Transverse colon (tissue), 4 donors: ENCODE measurements around the gene BTBD3. TPM values are rescaled to one million over a fixed set of nuclear protein-coding genes. Genes with fewer than 3 reads are reported as not detected.

Source experiments
- DNase-seq: peaks from one replicate; pipeline ENCODE4 v3.0.0-alpha.2; 2019
- H3K27ac ChIP-seq, 4 donors: fragments of 200-600 bp; sonication (generic); 2 replicates each; pipeline ENCODE4 v1.5.1; 2016 to 2018; ENCODE audit warnings: inconsistent platforms in 4 of 4
- H3K27me3 ChIP-seq: fragments of 200-600 bp; sonication (generic); 2 replicates; pipeline ENCODE4 v1.5.1; 2017; ENCODE audit warnings: inconsistent platforms
- H3K36me3 ChIP-seq, 4 donors: fragments of 200-600 bp; sonication (generic); 2 replicates each; pipeline ENCODE4 v1.5.1; 2017 to 2019; ENCODE audit warnings: inconsistent platforms in 4 of 4
- H3K4me1 ChIP-seq, 4 donors: fragments of 200-600 bp; sonication (generic); 2 replicates each; pipeline ENCODE4 v1.5.1; 2017 to 2020; ENCODE audit warnings: inconsistent platforms in 4 of 4
- H3K4me3 ChIP-seq, 4 donors: fragments of 200-600 bp; sonication (generic); 1 replicate in 1 of 4; 2 replicates in 3 of 4; pipeline versions ENCODE4 v1.5.1 to v1.6.1; 2017 to 2019; ENCODE audit warnings: inconsistent platforms in 4 of 4
- H3K9me3 ChIP-seq, 2 donors: fragments of 200-600 bp; sonication (generic); 2 replicates each; pipeline ENCODE4 v1.5.1; 2017 to 2019; ENCODE audit warnings: inconsistent platforms in 2 of 2
- CTCF ChIP-seq, 5 experiments: fragments of 200-600 bp in 3 of 5; fragments of 450-650 bp in 2 of 5; sonication (generic) in 3 of 5; IDR thresholded peaks; 1 replicate in 2 of 5; 2 replicates in 3 of 5; pipeline ENCODE4 v1.5.1; 2016 to 2017; ENCODE audit warnings: antibody characterized with exemption in 5 of 5, inconsistent platforms in 3 of 5, mild to moderate bottlenecking in 2 of 5, moderate library complexity in 1 of 5
- EP300 ChIP-seq: sonication (generic); formaldehyde crosslinking; IDR thresholded peaks from one replicate; pipeline ENCODE4 v1.6.1; 2017; ENCODE audit warnings: antibody characterized with exemption, low read depth
- POLR2A ChIP-seq: fragments of 450-650 bp; IDR thresholded peaks from one replicate; pipeline ENCODE4 v1.6.1; 2016; ENCODE audit warnings: antibody characterized with exemption, mild to moderate bottlenecking, moderate library complexity
- POLR2AphosphoS5 ChIP-seq, 3 donors: sonication (generic); formaldehyde crosslinking; IDR thresholded peaks; one replicate each; pipeline ENCODE4 v1.6.1; 2016; ENCODE audit warnings: antibody characterized with exemption in 3 of 3
- WGBS, 2 donors: methylation state at CpG; one replicate each; pipeline ENCODE4 v1.1.5; 2018; ENCODE audit warnings: low coverage in 1 of 2; 5-methylcytosine and 5-hydroxymethylcytosine counted together
- in situ Hi-C, 4 donors: fragments of 200-750 bp; cut with MboI; loops; one replicate each; pipeline versions ENCODE4 v1.15.0 to v1.15.1; 2017; ENCODE audit warnings: low sequenced_read_pairs in 3 of 4, low pct_ligation_motif_present in 1 of 4, low pct_unique_long_range_greater_than_20kb in 1 of 4
- intact Hi-C: fragments of 100-400 bp; cut with DNase I; formaldehyde crosslinking; loops from one replicate; pipeline ENCODE4 v1.15.1; 2023; ENCODE audit warnings: low total_unique reads
- total RNA-seq, 4 donors: library from RNA; depleted of rRNA; stranded (reverse); fragments of >200 nt; gene quantifications; one replicate each; pipeline ENCODE4 v1.1.0, GENCODE V29; 2016

BTBD3 gene
- total RNA-seq, 4 donors from 2014 or later = 37.2 to 66.8 (median 60.6) TPM

- intact Hi-C loops (no loop called here), in situ Hi-C loops (no loop called here)
- WGBS, 2 donors = 65 to 88% methylated on average over 24 of the region's 24 CpGs
- TF ChIP-seq CTCF (IDR thresholded peaks at IDR 0.05) (no peak), POLR2A (no peak), POLR2AphosphoS5 (IDR thresholded peaks at IDR 0.05) (no peak), EP300 (no peak)
- Histone ChIP-seq H3K27ac (no peak overlapping the region), H3K9me3 (no peaks in the 10 kb centered on the region), H3K4me3 (no peak overlapping the region), H3K36me3 (no peaks in the 10 kb centered on the region), H3K4me1 (no peaks in the 10 kb centered on the region), H3K27me3 (no peaks in the 10 kb centered on the region)
- no peak for DNase-seq
Observed at GRCh38 chr20:11958855-11959254, 41.2 kb downstream of the BTBD3 start.

- in situ Hi-C loops (no loop called here), intact Hi-C loops (no loop called here)
- H3K4me3 ChIP-seq = no peak overlapping the region
- no peak overlapping the region for H3K27ac ChIP-seq
- H3K9me3 ChIP-seq = no peaks in the 10 kb centered on the region
- no peaks in the 10 kb centered on the region for H3K27me3 ChIP-seq
- no peaks in the 10 kb centered on the region for H3K4me1 ChIP-seq
- no peak for DNase-seq
- TF ChIP-seq EP300 (no peak), CTCF (IDR thresholded peaks at IDR 0.05) (no peak), POLR2AphosphoS5 (IDR thresholded peaks at IDR 0.05) (no peak), POLR2A (no peak)
- WGBS, 2 donors = 85% methylated on average over 1 of the region's 1 CpG; no CpG with 5 or more reads in 1 of the 2 donors
- H3K36me3 ChIP-seq = no peaks in the 10 kb centered on the region
Observed at GRCh38 chr20:11965602-11966001, 47.9 kb downstream of the BTBD3 start.

- WGBS, 2 donors = 68% methylated on average over 3 of the region's 3 CpGs; no CpG with 5 or more reads in 1 of the 2 donors
- no peak for DNase-seq
- Histone ChIP-seq H3K4me3 (no peak overlapping the region), H3K36me3 (no peaks in the 10 kb centered on the region), H3K9me3 (no peaks in the 10 kb centered on the region), H3K27ac (no peak overlapping the region), H3K4me1 (no peaks in the 10 kb centered on the region), H3K27me3 (no peaks in the 10 kb centered on the region)
- intact Hi-C loops (no loop called here), in situ Hi-C loops (no loop called here)
- no peak for TF ChIP-seq EP300
- no peak for TF ChIP-seq POLR2AphosphoS5 (IDR thresholded peaks at IDR 0.05)
- no peak for TF ChIP-seq CTCF (IDR thresholded peaks at IDR 0.05)
- TF ChIP-seq POLR2A = no peak
Observed at GRCh38 chr20:11966186-11966585, 48.5 kb downstream of the BTBD3 start.

- in situ Hi-C loops = no loop called here
- intact Hi-C loops = no loop called here
- Histone ChIP-seq H3K9me3 (no peaks in the 10 kb centered on the region), H3K36me3 (no peaks in the 10 kb centered on the region), H3K27me3 (no peaks in the 10 kb centered on the region), H3K4me1 (no peaks in the 10 kb centered on the region), H3K4me3 (no peak overlapping the region), H3K27ac (no peak overlapping the region)
- no peak for TF ChIP-seq POLR2A
- 47 to 65% methylated on average over 3 of the region's 3 CpGs for WGBS, 2 donors
- DNase-seq = no peak
Observed at GRCh38 chr20:11970243-11970836, 52.6 kb downstream of the BTBD3 start.

GRCh38 chr20:11972478-11972877 is 54.8 kb downstream of the BTBD3 start:
- 89 to 94% methylated on average over 2 of the region's 2 CpGs for WGBS, 2 donors
- TF ChIP-seq POLR2A = no peak
- no peak for TF ChIP-seq EP300
- no peak for TF ChIP-seq CTCF (IDR thresholded peaks at IDR 0.05)
- no peak for TF ChIP-seq POLR2AphosphoS5 (IDR thresholded peaks at IDR 0.05)
- H3K36me3 ChIP-seq = no peaks in the 10 kb centered on the region
- no peaks in the 10 kb centered on the region for H3K27me3 ChIP-seq
- H3K4me3 ChIP-seq = no peak overlapping the region
- intact Hi-C loops = no loop called here
- no peaks in the 10 kb centered on the region for H3K9me3 ChIP-seq
- no peaks in the 10 kb centered on the region for H3K4me1 ChIP-seq
- no peak for DNase-seq
- no peak overlapping the region for H3K27ac ChIP-seq
- in situ Hi-C loops = no loop called here
